ENCODE results near the gene GNAQ.
"Not testable (repeated sequence)": the region's sequence is repeated elsewhere in the genome, so short reads cannot be mapped to it uniquely, and the experiment has no call there.

The GNAQ gene

GRCh38 chr9:78031444-78031892 is at the start of gene GNAQ:
Gene GNAQ, minus strand, starts transcription at chr9:78031811. Its CDS starts 576 bp downstream, at chr9:78031235.
- DNase-seq: no peak

- DNase-seq: no peak
Observed at GRCh38 chr9:78074385-78075291, 43.0 kb upstream of the GNAQ start.

- DNase-seq: no peak
Observed at GRCh38 chr9:78073722-78074121, 42.1 kb upstream of the GNAQ start.

GRCh38 chr9:78072586-78073199 is 41.1 kb upstream of the GNAQ start:
- no peak for DNase-seq

GRCh38 chr9:78070521-78070920 is 38.9 kb upstream of the GNAQ start:
- no peak for DNase-seq

- no peak for DNase-seq
Observed at GRCh38 chr9:78064075-78064474, 32.5 kb upstream of the GNAQ start.

- no peak for DNase-seq
Observed at GRCh38 chr9:78062710-78063109, 31.1 kb upstream of the GNAQ start.

GRCh38 chr9:78054218-78054617 is 22.6 kb upstream of the GNAQ start:
- DNase-seq: not testable (repeated sequence)

- no peak for DNase-seq
Observed at GRCh38 chr9:78053627-78054026, 22.0 kb upstream of the GNAQ start.

- DNase-seq: no peak
Observed at GRCh38 chr9:78050421-78050820, 18.8 kb upstream of the GNAQ start.

- DNase-seq: no peak
Observed at GRCh38 chr9:78049484-78049883, 17.9 kb upstream of the GNAQ start.

- no peak for DNase-seq
Observed at GRCh38 chr9:78047106-78047505, 15.5 kb upstream of the GNAQ start.

- DNase-seq: no peak
Observed at GRCh38 chr9:78046112-78046511, 14.5 kb upstream of the GNAQ start.

- no peak for DNase-seq
Observed at GRCh38 chr9:78044886-78045285, 13.3 kb upstream of the GNAQ start.

- no peak for DNase-seq
Observed at GRCh38 chr9:78044189-78044588, 12.6 kb upstream of the GNAQ start.

GRCh38 chr9:78041971-78042370 is 10.4 kb upstream of the GNAQ start:
- no peak for DNase-seq

GRCh38 chr9:78040726-78041125 is 9.1 kb upstream of the GNAQ start:
- DNase-seq: no peak

GRCh38 chr9:78038620-78039300 is 7.1 kb upstream of the GNAQ start:
- DNase-seq: no peak

GRCh38 chr9:78035383-78035993 is 3.9 kb upstream of the GNAQ start:
- DNase-seq: peak; percentile 71

- DNase-seq: no peak
Observed at GRCh38 chr9:78033870-78034269, 2.3 kb upstream of the GNAQ start.

- no peak for DNase-seq
Observed at GRCh38 chr9:78032730-78033457, 1.3 kb upstream of the GNAQ start.
